ENCODE measurements around the gene KCNH5. TPM values are rescaled to one million over a fixed set of nuclear protein-coding genes. Genes with fewer than 3 reads are reported as not detected.

Gene KCNH5
- polyA plus RNA-seq, 1 donor, result not detected

DNA sequence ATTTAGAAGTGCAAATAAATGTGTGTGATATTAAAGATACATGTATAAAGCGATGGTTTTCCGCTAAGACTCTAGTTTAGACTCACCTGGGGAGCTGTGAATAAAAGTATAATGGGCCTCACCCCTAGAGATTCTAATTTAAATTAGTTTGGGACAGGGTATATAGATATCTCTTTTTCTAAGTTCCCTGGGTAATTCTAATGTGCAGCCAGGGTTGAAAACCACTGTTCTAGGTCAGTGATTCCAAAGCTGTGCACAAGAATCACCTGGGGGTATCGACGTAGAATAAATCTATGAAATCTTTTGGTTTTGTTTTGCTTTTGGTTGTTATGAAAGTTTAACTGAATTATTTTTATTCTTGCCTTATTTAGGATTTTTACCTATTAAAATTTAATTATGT lies 302.1 kb downstream of the KCNH5 start:
- no peak for DNase-seq

DNA sequence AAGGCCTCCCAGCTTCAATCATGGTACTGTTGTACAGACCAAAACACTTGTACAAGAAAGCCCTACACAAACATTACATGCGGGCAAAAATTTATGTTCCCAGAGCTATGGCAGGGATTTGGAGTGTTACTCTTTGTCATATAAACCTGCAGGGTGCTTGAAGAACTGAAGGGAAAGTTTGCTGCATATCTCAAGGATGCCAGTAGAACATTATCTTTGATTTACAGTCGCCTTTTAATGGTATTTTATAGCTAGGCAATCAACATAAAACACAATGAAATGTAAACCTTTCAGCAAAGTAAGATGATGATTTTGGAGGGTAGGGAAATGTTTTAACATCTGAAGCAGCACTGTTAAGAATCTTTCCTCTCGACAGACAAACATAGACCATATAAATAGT lies 305.6 kb downstream of the KCNH5 start:
- DNase-seq, result no peak

DNA sequence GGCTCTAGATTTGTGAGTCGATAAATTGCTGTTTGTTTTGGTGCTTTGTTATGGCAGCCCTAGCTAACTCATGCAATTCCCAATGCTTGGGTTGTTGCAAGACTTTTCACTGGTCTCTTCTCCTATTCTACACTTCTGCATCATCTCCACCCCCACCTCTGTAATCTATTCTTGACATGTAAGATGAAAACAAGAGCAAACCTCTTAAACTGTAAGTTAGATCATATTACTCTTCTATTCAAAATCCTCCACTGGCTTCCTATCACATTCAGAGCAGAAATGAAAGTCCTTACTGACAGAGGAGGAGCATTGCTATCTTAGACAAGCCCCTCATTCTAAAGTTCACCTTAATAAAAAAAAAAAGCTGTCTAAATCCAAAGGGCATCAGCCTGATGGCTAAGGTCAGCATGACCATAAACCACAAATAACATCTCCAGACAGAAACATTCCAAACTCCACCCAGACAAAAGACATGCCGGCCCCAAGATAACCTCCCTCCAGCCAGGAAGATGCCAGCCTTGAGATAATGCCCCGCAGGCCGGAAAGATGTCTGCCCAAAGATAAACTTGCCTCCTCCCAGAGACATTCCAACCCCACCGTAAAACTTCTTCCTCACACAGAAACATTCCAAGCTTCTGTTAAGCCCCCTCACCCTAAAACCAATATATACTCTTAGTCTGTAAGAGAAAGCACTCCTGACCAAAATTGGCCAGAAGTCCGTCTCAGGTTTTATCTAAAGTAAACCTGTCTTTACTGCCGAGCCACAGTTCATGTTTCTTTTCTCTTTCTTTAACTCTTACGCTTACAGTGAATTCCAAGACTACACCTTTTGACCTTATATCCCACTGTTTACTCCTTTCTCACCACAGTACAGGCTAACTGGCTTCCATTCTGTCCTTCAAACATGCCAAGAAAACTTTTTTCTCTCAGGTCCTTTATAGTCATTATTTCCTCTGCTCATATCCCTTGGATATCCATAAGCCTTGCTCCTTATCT lies 308.9 kb downstream of the KCNH5 start:
- no peak for DNase-seq

DNA sequence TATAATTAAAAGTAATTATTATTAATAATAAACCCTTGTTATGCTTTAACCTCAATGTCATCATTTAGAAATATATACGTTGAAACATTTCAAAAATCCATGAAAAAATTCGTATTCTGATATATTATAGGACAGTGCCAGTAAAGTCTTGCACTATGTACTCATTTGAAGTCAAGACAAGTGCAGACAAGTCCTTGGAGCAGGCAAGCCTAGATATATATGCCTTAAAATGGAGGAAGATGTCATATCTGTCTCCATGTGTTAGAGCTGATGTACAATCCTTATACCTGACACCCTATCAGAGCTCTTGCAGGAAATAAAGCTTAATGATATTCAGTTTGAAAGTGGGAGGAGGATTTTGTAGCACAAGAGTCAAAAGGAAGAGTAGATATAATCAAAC lies 310.4 kb downstream of the KCNH5 start:
- no peak for DNase-seq

DNA sequence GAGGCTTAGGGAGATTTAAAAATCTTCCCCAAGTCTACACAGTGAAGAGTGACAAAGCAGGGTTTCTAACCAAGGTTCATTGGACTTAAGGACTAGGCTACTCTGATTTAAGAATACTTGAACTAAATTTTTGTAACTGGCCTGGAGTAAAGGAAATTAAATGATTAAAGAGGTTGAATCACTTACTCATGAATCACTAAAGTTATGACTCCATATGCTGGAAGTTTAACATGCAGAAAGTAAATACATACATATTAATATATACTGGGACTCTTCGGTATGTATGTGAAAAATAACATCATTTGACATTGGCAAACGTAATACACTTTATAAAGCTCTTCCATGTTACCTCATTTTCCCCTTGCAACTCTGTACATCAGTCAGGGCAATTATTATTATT lies 322.9 kb downstream of the KCNH5 start:
- DNase-seq, result no peak

DNA sequence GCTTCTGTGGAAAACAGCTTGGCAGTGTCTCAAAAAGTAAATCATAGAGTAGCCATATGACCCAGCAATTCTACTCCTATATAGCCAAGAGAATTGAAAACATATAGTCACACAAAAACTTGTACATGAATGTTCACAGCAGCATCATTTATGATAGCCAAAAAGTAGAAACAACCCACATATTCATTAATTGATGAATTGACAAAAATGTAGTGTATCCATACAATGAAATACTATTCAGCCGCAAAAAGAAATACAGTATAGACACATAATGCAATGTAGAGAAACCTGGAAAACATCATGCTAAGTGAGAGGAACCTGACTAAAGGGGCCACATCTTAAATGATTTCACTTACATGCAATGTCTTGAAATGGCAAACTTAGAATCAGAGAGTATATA lies 326.6 kb downstream of the KCNH5 start:
- no peak for DNase-seq

DNA sequence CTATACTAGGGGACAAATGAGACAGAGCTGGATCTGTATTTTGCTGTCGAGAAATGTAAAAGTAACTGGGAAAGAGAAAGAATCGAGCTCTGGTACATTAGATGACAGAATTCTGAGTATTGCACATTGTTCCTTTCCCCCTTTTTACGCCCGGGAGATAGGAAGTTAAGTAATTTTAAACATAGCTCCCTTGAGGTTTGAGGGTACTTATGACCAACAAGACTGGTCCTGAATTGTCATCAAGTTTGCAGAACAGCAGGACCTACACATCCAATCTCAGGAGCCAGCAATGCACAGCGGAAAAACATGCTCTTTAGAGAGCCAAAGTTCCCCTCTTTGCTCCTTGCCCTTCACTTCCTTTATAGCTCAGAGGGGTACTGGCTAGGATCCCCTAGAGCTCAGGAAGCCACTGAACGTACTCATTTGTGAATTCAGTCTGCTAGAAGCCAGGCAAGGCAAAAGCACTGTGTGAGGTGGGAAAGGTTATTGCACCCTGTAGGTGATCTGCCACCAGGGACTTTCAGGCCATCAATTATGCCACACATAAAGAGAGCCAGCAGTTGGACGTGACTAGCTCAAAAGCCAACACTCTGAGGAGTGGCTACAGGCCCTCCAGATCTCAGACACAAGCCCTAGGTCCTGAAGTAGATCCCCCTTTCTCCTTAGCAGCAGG lies 333.8 kb downstream of the KCNH5 start:
- DNase-seq, result no peak

DNA sequence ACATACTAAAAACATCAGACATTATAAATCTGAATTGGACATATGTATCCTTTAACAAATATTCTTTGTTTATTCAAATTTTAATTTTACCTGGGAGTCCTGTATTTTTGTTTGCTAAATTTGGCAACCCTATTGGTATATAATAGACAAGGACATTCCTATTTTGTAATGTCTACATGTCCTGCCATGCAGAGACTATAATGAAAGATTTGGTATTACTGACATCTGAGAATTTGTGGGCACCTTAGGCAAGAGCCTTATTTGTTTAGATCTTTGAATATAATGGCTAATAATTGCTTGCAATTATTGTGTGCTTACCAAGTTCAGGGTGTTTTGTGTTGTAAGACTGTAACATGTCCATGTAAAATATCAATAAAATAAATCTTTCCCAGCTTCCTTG lies 334.4 kb downstream of the KCNH5 start:
- DNase-seq, result no peak

DNA sequence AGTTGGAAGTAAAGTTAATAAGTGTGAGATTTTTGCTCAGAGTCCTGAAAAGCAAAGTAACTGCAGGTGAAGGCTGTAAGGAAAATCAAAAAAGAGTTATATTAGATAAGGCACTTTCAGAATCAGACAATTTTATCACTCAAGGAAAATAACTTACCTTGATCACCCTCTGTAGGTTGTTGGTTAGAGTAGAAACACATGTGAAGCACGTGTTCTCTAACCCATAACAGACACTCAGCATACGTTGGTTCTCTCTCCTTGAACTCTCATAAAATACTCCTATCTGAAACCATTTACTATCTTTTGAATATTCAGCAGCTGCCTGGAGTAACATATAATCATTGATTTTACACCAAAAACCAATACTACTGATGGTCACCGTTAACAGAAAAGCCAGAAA lies 335.5 kb downstream of the KCNH5 start:
- DNase-seq, result no peak

DNA sequence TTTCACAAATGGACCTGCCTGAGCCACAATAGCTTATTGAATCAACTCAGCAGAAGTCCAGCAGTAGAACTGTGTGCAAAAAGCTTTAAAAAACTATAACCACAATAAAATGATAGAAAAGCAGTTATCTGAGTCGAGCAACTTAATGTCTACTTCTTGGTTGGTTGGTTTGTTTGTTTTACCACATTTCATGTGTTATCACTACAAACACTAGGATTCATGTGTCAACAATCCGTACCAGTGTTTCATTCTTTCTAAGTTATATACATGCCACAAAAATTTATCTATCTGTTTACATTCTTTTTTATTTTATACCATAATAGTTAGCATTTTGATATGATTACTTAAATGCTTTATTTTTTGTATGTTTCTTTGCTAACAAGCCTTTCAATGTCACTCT lies 339.0 kb downstream of the KCNH5 start:
- DNase-seq, result no peak

DNA sequence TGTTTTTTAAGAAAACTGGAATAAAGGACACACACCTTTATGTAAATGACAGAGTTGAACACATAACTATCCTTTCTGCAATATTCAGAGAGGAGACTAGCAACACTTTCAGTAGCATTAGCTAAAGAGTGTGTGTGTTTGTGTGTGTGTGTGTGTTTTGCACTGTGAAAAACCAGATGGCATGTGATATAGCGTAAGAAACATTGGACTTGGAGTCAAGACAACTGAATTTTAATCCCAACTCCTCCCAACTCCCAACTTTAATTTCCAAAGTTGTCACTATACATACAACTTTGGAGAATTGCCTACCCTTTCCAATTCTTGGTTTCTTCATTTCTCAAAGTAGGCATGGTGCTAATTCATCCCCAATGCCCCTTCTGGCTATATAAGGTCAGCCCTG lies 347.8 kb downstream of the KCNH5 start:
- DNase-seq, result no peak

DNA sequence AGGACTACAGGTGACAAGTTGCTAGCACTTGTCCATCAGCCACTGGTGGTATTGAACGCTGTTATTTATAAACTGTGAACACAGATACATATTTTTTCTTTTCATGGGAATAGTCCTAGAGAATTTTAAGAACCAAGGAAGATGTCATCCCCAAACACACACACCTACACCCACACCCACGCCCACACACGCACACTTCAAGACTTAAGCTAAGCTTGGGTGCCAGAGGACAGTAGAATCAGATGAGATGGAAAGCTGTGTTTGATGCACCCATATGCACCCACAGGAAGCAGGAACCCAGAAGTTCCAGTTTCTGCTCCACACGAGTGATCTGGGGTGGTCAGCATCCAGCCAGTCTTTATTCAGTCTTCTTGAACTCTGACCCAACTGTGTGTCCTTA lies 348.3 kb downstream of the KCNH5 start:
- no peak for DNase-seq

DNA sequence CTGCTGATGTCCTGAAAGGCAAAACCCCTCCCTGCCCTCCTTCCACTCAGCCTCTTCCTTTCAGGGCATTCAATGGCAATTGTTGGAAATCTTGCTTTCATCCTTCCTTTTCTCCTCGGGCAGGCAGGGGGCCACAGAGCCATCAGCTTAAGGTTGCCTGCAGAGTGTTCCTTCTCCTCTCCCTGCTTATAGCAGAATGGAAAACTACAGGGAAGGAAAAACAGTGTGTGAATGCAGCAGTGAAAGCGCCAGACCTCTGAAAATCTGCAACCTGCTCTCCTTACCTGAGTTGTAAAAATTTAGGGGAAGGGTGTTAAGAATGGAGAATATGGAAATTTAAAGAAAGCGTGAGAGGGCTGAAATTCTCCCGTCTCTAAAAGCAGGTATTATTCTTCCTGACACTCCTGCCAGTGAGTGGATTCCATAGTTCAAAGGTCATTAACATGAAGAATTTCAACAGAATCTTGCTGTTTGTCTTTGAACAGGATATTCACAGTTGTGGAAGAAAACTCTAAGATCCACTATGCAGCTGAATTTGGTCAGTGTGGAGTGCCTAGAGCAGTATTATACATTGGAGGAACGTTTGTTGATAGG lies 348.8 kb downstream of the KCNH5 start:
- DNase-seq, result no peak

DNA sequence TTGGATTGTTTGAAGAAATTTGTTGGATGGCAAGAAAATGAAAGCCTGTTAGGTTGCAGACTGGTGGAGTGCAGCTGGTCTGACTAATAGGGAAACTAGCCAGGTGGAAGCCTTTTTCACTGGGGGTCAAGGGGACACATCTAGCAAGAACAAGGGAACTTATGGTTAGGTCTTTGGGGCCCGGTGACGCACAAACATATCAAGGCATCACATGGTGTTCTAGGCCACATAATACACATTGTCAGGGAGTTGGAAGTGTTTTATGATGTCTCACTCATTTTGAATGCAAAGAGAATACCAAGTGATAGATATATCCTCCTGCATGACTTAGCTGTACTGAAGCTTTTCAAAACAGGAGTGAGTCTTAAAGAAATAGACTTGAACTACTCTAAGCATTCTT lies 351.2 kb downstream of the KCNH5 start:
- DNase-seq, result no peak

DNA sequence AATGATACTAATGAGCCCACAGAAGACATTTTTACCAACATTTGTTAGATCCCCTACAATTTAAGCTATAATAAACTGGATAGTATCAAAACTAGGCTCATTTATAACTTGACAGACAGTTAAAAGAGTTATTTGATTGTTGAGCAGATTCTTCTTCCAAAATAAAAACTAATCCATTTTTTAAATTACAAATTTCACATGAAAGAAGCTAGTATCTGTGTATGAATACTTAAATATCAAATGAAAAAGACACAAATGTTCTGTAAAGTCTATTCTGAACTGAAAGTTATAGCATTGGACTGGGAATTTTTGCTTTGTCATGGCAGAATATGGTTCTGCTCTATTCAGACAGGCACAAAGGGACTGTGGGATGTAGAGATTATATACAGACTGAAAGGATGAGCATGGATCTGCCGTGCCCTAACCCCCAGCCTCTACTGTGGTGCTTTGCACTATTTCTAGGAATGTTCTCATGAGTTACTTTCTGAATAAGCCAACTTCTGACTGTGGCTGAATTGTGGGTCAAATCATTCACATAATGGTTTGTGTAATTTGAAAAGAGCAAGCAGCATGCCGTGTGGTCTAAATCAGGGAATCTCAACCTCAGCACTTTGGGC lies 352.7 kb downstream of the KCNH5 start:
- no peak for DNase-seq

DNA sequence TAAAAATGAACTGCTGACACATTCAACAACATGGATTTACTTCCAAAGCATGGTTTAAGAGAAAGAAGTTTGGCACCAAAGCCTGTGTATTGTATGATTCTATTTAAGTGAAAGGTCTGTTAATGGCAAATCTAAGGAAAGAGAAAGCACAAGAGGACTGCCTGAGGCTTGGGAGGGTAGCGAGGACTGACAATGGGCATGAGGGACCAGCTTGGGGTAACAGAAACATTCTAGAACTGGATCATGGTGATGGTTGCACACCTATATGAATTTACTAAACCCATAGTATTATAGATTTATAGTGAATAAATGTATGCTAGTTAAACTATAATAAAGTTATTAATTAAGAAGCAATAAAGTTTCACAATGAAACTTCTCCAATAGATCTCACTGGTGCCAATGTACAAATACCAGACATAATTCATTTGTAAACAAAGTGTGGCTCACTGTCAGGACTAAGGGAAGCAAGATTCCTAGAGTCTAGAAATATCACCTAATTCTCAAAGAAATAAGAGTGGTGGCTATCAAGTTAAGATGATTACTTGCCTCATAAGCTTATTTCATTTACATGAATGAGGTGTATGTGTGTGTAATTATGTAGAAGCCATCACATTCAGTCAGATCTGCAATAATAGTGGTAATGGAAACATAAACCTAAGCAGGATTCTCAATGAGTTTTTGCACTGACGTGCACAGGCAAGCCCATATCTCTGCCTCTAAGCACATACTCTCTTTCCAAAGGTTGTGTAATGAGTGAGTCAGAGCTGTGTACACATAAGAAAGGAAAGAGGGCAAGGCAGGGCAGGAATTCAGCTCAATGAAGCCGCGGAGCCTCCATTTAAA lies 353.4 kb downstream of the KCNH5 start:
- no peak for DNase-seq

DNA sequence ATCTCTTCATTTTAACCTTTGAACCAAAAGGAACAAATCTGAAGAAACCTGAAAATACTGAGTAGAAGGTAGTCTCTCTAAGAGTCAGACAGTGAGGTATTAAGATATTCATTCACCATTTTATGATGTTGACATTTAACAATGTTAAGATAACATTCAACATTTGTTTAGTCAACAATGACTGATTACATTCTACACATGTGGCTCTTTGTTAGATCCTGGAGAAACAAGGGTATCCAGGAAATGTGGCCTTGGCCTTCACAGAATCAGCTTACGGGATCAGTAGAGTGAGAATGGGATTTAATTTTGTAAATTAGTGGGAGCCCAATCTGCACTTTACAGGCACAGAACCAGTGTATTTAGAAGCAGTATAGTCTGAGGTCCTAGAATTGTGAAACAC lies 355.5 kb downstream of the KCNH5 start:
- no peak for DNase-seq

DNA sequence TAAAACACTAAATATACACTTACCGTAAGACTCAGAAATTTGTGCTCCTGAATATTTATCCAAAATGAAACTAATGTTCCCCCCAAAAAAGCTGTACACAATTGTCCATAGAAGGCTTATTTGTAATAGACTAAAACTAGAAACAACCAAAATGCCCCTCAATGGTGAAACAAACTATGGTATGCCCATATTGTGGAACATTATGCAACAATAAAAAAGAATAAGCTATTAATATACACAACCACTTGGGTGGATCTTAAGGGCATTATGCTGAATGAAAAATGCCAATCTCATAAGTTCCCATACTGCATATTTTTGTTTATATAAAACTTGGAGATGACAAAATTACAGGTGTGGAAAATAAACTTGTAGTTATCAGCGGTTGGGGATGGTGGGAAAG lies 357.4 kb downstream of the KCNH5 start:
- no peak for DNase-seq

DNA sequence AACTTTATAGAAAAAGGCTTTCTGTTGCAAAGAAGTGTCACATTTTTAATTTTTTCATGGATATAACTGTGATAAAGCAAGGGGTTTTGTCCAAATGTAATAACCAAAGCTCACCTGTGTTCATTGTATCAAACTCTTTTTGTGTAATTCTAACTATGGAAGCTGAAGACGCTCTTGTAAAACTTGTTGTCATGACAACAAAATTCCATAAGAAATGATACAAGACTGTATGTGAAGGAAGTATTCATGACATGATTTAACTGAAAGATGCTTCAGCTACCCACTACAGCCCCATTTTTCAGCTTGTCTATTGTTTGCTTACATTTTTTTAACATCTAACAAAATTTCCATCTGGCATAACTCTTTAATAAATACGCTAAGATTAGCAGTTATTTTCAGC lies 360.9 kb downstream of the KCNH5 start:
- no peak for DNase-seq

DNA sequence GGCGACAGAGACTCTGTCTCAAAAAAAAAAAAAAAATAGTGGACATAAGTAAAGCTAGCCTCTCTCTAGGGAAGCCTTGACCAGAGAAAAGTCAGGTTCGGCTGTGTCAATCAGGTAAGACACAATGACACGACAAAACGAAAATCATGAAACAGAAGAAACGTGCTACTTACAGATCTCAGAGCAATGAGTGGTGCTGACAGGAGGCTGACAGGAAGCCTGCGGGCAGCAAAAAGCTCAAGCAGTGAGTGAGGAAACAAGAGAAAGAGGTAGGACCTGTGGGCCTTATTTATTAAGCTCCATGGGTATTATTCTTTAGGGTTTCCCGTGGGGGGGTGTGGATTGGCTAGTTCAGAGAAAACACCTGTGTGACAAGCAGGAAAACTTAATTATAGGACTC lies 363.1 kb downstream of the KCNH5 start:
- no peak for DNase-seq

DNA sequence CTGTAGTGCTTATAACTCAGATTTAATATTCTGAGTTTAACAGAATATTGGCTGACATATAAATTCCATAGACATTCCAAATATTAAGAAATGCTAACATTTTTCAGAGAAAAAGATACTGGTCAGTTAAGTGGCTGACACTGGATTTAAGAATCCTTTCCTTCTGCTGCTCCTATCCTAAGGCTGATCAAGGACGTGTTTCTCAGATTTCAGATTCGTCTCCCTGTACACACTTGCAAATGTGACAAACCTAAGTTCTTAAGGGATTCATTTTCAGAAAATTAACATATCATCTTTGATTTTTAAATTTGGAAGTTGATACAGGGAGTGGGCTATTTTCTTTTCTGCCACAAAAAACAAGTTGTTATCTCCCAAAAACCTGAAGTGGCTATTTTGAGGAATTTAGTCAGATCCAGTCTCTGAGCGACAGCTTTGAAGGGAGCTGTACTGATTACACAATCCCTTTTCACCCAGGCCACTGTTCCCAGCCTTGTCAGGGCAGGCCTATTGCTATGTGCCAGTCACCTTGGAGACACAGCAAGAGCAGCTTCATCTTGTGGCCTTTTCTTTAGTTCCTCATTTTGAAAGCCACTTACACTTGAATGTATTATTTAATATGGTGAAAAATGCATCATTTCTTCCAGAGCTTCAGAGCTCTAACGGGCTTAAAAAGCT lies 370.6 kb downstream of the KCNH5 start:
- no peak for DNase-seq
